ENCODE results near the gene VPS36. TPM values are rescaled to one million over a fixed set of nuclear protein-coding genes. Genes with fewer than 3 reads are reported as not detected.

The VPS36 gene
- total and polyA plus RNA-seq, 12 donors, result 14.4 to 36.5 (median 32.2) TPM

- 0 to 1% methylated on average over 52 to 53 of the region's 56 CpGs for whole genome bisulfite sequencing, 2 donors
- peak in 1 of 9 donors; percentile 20 for TF ChIP-seq CTCF (IDR thresholded peaks at IDR 0.05)
- ATAC-seq, result peak; percentile 88 to 95 (median 94)
- peak within 1 kb of the TSS; percentile 66 to 88 (median 78) for H3K4me3 ChIP-seq
- H3K4me1 ChIP-seq, result peaks cover 0 to 34% (median 15%) of the 10 kb centered on the region in 9 donors
- H3K27me3 ChIP-seq, result no peaks in the 10 kb centered on the region
- DNase-seq, result peak; percentile 91 to 93
- H3K9me3 ChIP-seq, result no peaks in the 10 kb centered on the region
- intact Hi-C loops (cut with DNase I), result loop anchor here in 7 of 10 donors (5.0 to 10.0 kb wide), 8 partner anchors 53 to 450 kb away; partner anchors contain the start of genes NEK3 (in 1 of the 7) and SUGT1 (in 1 of the 7)
- peaks cover 0 to 26% (median 0%) of the 10 kb centered on the region in 9 donors for H3K36me3 ChIP-seq
- H3K27ac ChIP-seq, result peak within 1 kb of the TSS; percentile 51 to 93 (median 86)
These were observed 4.6 kb upstream of the VPS36 start, which contains the start of gene CKAP2 for GRCh38 chr13:52454820-52455676. Gene CKAP2, plus strand, starts transcription at chr13:52455478. Its CDS starts 79 bp downstream, at chr13:52455557.

GRCh38 chr13:52454459-52454819, 4.0 kb upstream of the VPS36 start:
- ATAC-seq (no peak), DNase-seq (no peak)
- no peaks in the 10 kb centered on the region for H3K9me3 ChIP-seq
- peaks cover 0 to 22% (median 0%) of the 10 kb centered on the region in 9 donors for H3K36me3 ChIP-seq
- peaks cover 0 to 34% (median 18%) of the 10 kb centered on the region in 9 donors for H3K4me1 ChIP-seq
- H3K4me3 ChIP-seq, result peak overlapping the region; percentile 66 to 88 (median 78)
- 21 to 32% methylated on average over 8 of the region's 8 CpGs for WGBS, 2 donors
- TF ChIP-seq CTCF (IDR thresholded peaks at IDR 0.05), result no peak
- peak overlapping the region in 4 of 10 donors; percentile 85 to 91 (median 87) for H3K27ac ChIP-seq
- intact Hi-C loops (cut with DNase I), result loop anchor here in 7 of 10 donors (5.0 to 10.0 kb wide), 8 partner anchors 52 to 450 kb away; partner anchors contain the start of genes NEK3 (in 1 of the 7) and SUGT1 (in 1 of the 7)
- no peaks in the 10 kb centered on the region for H3K27me3 ChIP-seq

- peaks cover 0 to 8% (median 0%) of the 10 kb centered on the region in 9 donors for H3K36me3 ChIP-seq
- H3K27me3 ChIP-seq, result no peaks in the 10 kb centered on the region
- intact Hi-C loops (cut with DNase I), result loop anchor here in 7 of 10 donors (5.0 to 10.0 kb wide), 8 partner anchors 50 to 448 kb away; partner anchors contain the start of genes NEK3 (in 1 of the 7) and SUGT1 (in 1 of the 7)
- peaks cover 0 to 51% (median 35%) of the 10 kb centered on the region in 9 donors for H3K4me1 ChIP-seq
- no peak overlapping the region for H3K27ac ChIP-seq
- no peak for DNase-seq
- H3K9me3 ChIP-seq, result no peaks in the 10 kb centered on the region
- no peak for ATAC-seq
- TF ChIP-seq CTCF (IDR thresholded peaks at IDR 0.05), result no peak
- 48 to 63% methylated on average over 2 of the region's 2 CpGs for WGBS, 2 donors
- H3K4me3 ChIP-seq, result no peak overlapping the region
These were observed 2.0 kb upstream of the VPS36 start for GRCh38 chr13:52452470-52452869.

GRCh38 chr13:52451135-52451804, 836 bp upstream of the VPS36 start:
- no peak for ATAC-seq
- Histone ChIP-seq H3K36me3 (peaks cover 0 to 17% (median under 1%) of the 10 kb centered on the region in 9 donors), H3K4me1 (peaks cover 0 to 47% (median 35%) of the 10 kb centered on the region in 9 donors), H3K27ac (peak overlapping the region in 2 of 10 donors; percentile 97 to 99), H3K27me3 (no peaks in the 10 kb centered on the region), H3K4me3 (peak overlapping the region in 2 of 10 donors; percentile 81 to 82), H3K9me3 (no peaks in the 10 kb centered on the region)
- intact Hi-C loops (cut with DNase I), result loop anchor here in 7 of 10 donors (2.0 to 10.0 kb wide), 11 partner anchors 46 to 446 kb away; partner anchors contain the start of genes NEK3 (in 1 of the 7) and SUGT1 (in 1 of the 7)
- DNase-seq, result no peak
- TF ChIP-seq CTCF (IDR thresholded peaks at IDR 0.05), result no peak
- 86 to 89% methylated on average over 24 of the region's 24 CpGs for WGBS, 2 donors
